H1 (cell line): ENCODE data around the gene RPL23. TPM values are rescaled to one million over a fixed set of nuclear protein-coding genes. Genes with fewer than 3 reads are reported as not detected.

Experiments
- CBX5 ChIP-seq: fragments of 300-800, 300-1000 bp; sonication (generic); IDR thresholded peaks from 2 replicates; pipeline ENCODE4 v1.7.1; 2016; ENCODE audit warnings: antibody characterized with exemption, low read length, low read depth
- CHD2 ChIP-seq: IDR thresholded peaks from 2 replicates; pipeline ENCODE4 v1.6.1; 2012; ENCODE audit warnings: low read length, improper control_type of control experiment
- KDM4A ChIP-seq: IDR thresholded peaks from one replicate; pipeline ENCODE4 v1.7.1; 2012; ENCODE audit warnings: low read depth, mild to moderate bottlenecking, moderate library complexity, low read length, inconsistent platforms; ENCODE audit not compliant: severe bottlenecking
- polyA plus RNA-seq, 7 experiments: library from polyadenylated mRNA; depleted of rRNA in 3 of 7; stranded (reverse) in 5 of 7; unstranded in 2 of 7; fragments of >200 nt in 5 of 7; fragments of 200-250 nt in 2 of 7; gene quantifications; 1 replicate in 5 of 7; 2 replicates in 1 of 7; 4 replicates in 1 of 7; pipeline versions ENCODE4 v1.2.1 to v1.2.3, GENCODE V29; 2011 to 2013; ENCODE audit warnings: missing spikeins in 2 of 7, mixed read lengths in 2 of 7
- total RNA-seq: library from RNA; stranded (reverse); fragmentation: NEBNext Ultra II Directional; extraction: Animal tissue kit (Norgen Biotek cat#: 25700); gene quantifications from 2 replicates; pipeline ENCODE4 v1.2.1, GENCODE V29; 2021
- TF ChIP-seq, protein P1 (sequence below): fragments of 300-600 bp; sonication (generic); IDR thresholded peaks from 2 replicates; pipeline ENCODE4 v1.7.1; 2012; ENCODE audit warnings: low read length, moderate library complexity, mild to moderate bottlenecking, inconsistent platforms; ENCODE audit not compliant: insufficient replicate concordance

The RPL23 gene
- total and polyA plus RNA-seq, 2 of the 8 experiments (the other 6 are each of a cell fraction or from before 2014, with no cell fraction given), result 2,148 to 2,502 TPM

DNA sequence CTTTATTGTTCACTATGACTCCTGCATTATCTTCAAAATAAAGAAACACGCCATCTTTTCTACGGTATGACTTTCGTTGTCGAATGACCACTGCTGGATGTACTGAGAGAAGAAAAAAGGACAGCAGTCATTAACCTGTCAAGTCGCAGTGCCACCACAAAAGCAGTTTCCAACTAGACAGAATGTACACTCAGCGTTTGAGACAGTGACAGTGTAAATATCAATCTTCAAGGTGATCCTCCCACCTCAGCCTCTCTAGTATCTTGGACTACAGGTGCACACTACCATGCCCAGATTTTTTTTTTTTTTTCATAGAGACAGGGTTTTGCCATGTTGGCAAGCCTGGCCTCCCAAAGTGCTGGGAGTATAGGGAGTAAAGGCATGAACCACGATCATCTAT lies 3.1 kb downstream of the RPL23 start (continued):
- TF ChIP-seq, protein P1, sequence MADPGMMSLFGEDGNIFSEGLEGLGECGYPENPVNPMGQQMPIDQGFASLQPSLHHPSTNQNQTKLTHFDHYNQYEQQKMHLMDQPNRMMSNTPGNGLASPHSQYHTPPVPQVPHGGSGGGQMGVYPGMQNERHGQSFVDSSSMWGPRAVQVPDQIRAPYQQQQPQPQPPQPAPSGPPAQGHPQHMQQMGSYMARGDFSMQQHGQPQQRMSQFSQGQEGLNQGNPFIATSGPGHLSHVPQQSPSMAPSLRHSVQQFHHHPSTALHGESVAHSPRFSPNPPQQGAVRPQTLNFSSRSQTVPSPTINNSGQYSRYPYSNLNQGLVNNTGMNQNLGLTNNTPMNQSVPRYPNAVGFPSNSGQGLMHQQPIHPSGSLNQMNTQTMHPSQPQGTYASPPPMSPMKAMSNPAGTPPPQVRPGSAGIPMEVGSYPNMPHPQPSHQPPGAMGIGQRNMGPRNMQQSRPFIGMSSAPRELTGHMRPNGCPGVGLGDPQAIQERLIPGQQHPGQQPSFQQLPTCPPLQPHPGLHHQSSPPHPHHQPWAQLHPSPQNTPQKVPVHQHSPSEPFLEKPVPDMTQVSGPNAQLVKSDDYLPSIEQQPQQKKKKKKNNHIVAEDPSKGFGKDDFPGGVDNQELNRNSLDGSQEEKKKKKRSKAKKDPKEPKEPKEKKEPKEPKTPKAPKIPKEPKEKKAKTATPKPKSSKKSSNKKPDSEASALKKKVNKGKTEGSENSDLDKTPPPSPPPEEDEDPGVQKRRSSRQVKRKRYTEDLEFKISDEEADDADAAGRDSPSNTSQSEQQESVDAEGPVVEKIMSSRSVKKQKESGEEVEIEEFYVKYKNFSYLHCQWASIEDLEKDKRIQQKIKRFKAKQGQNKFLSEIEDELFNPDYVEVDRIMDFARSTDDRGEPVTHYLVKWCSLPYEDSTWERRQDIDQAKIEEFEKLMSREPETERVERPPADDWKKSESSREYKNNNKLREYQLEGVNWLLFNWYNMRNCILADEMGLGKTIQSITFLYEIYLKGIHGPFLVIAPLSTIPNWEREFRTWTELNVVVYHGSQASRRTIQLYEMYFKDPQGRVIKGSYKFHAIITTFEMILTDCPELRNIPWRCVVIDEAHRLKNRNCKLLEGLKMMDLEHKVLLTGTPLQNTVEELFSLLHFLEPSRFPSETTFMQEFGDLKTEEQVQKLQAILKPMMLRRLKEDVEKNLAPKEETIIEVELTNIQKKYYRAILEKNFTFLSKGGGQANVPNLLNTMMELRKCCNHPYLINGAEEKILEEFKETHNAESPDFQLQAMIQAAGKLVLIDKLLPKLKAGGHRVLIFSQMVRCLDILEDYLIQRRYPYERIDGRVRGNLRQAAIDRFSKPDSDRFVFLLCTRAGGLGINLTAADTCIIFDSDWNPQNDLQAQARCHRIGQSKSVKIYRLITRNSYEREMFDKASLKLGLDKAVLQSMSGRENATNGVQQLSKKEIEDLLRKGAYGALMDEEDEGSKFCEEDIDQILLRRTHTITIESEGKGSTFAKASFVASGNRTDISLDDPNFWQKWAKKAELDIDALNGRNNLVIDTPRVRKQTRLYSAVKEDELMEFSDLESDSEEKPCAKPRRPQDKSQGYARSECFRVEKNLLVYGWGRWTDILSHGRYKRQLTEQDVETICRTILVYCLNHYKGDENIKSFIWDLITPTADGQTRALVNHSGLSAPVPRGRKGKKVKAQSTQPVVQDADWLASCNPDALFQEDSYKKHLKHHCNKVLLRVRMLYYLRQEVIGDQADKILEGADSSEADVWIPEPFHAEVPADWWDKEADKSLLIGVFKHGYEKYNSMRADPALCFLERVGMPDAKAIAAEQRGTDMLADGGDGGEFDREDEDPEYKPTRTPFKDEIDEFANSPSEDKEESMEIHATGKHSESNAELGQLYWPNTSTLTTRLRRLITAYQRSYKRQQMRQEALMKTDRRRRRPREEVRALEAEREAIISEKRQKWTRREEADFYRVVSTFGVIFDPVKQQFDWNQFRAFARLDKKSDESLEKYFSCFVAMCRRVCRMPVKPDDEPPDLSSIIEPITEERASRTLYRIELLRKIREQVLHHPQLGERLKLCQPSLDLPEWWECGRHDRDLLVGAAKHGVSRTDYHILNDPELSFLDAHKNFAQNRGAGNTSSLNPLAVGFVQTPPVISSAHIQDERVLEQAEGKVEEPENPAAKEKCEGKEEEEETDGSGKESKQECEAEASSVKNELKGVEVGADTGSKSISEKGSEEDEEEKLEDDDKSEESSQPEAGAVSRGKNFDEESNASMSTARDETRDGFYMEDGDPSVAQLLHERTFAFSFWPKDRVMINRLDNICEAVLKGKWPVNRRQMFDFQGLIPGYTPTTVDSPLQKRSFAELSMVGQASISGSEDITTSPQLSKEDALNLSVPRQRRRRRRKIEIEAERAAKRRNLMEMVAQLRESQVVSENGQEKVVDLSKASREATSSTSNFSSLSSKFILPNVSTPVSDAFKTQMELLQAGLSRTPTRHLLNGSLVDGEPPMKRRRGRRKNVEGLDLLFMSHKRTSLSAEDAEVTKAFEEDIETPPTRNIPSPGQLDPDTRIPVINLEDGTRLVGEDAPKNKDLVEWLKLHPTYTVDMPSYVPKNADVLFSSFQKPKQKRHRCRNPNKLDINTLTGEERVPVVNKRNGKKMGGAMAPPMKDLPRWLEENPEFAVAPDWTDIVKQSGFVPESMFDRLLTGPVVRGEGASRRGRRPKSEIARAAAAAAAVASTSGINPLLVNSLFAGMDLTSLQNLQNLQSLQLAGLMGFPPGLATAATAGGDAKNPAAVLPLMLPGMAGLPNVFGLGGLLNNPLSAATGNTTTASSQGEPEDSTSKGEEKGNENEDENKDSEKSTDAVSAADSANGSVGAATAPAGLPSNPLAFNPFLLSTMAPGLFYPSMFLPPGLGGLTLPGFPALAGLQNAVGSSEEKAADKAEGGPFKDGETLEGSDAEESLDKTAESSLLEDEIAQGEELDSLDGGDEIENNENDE, result no peak
- TF ChIP-seq KDM4A (no peak), CBX5 (no peak), CHD2 (no peak)
